Ishikawa (cell line): Measurements from ENCODE around the gene ALPP.

Experiments used
- CREB1 ChIP-seq: IDR thresholded peaks from 2 replicates; pipeline ENCODE4 v1.6.1; 2012; ENCODE audit warnings: low read depth
- EP300 ChIP-seq: IDR thresholded peaks from 2 replicates; pipeline ENCODE4 v1.6.1; 2012; ENCODE audit warnings: borderline replicate concordance
- FOXM1 ChIP-seq: IDR thresholded peaks from 2 replicates; pipeline ENCODE4 v1.6.1; 2012; ENCODE audit warnings: low read depth, borderline replicate concordance
- NFIC ChIP-seq: IDR thresholded peaks from 2 replicates; pipeline ENCODE4 v1.6.1; 2012
- RAD21 ChIP-seq: IDR thresholded peaks from 2 replicates; pipeline ENCODE4 v1.6.1; 2012; ENCODE audit warnings: low read depth
- TAF1 ChIP-seq: IDR thresholded peaks from 2 replicates; pipeline ENCODE4 v1.6.1; 2012; ENCODE audit warnings: low read depth, mild to moderate bottlenecking
- TEAD4 ChIP-seq: IDR thresholded peaks from 2 replicates; pipeline ENCODE4 v1.6.1; 2012
- YY1 ChIP-seq: IDR thresholded peaks from 2 replicates; pipeline ENCODE4 v1.6.1; 2012; ENCODE audit warnings: low read depth
- TF ChIP-seq, protein P1 (sequence below): IDR thresholded peaks from 2 replicates; pipeline ENCODE4 v1.6.1; 2012
- TF ChIP-seq, protein P2 (sequence below): IDR thresholded peaks from 2 replicates; pipeline ENCODE4 v1.6.1; 2012
- TF ChIP-seq, protein P3 (sequence below): IDR thresholded peaks from 2 replicates; pipeline ENCODE4 v1.6.1; 2012; ENCODE audit warnings: low read depth, mild to moderate bottlenecking

DNA sequence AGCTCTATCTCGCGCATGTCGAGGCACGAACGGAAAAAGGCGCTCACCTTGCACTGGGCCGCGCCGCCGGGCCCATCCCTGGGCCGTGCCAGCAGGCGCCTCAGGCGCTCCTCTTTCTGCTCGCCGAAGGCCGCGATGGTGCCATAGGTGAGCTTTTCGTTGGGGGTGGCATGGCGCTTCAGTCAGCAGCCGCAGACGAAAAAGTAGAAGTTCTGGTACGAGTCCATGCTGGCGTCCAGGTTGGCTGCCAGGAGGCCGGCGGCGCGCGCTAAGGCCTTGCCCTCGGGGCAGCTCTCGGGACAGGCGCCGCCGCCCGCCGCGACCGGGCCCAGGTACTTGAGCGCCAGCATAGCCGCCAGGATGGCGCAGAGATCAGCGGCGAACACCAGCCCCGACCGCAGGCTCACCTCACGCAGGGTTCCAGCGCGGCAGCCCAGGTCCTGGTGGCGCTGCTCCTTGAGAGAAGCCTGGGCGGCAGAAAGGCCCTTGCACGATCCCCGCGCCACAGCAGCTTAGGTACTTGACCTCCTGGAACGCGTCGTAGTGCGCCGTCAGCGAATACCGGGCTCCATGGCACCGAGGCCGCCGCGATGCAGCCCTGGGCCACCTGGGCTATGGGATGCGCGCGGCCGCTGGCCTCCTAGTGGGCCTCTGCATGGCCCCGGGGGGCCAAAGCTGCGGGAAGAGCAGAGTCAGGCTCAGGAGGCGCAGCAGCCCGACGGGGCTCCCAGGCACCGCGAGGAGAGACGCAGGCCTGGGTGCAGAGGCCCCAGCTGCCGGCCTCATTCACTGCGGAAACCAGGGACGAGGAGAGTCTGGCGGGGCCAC is 40.9 kb downstream of the ALPP start:
- TF ChIP-seq RAD21 (no peak), FOXM1 (no peak), NFIC (no peak), YY1 (no peak), CREB1 (no peak), EP300 (no peak), TEAD4 (no peak), TAF1 (no peak)
- TF ChIP-seq, protein P1, sequence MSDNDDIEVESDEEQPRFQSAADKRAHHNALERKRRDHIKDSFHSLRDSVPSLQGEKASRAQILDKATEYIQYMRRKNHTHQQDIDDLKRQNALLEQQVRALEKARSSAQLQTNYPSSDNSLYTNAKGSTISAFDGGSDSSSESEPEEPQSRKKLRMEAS = no peak
- TF ChIP-seq, protein P2, sequence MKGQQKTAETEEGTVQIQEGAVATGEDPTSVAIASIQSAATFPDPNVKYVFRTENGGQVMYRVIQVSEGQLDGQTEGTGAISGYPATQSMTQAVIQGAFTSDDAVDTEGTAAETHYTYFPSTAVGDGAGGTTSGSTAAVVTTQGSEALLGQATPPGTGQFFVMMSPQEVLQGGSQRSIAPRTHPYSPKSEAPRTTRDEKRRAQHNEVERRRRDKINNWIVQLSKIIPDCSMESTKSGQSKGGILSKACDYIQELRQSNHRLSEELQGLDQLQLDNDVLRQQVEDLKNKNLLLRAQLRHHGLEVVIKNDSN = no peak
- TF ChIP-seq, protein P3, sequence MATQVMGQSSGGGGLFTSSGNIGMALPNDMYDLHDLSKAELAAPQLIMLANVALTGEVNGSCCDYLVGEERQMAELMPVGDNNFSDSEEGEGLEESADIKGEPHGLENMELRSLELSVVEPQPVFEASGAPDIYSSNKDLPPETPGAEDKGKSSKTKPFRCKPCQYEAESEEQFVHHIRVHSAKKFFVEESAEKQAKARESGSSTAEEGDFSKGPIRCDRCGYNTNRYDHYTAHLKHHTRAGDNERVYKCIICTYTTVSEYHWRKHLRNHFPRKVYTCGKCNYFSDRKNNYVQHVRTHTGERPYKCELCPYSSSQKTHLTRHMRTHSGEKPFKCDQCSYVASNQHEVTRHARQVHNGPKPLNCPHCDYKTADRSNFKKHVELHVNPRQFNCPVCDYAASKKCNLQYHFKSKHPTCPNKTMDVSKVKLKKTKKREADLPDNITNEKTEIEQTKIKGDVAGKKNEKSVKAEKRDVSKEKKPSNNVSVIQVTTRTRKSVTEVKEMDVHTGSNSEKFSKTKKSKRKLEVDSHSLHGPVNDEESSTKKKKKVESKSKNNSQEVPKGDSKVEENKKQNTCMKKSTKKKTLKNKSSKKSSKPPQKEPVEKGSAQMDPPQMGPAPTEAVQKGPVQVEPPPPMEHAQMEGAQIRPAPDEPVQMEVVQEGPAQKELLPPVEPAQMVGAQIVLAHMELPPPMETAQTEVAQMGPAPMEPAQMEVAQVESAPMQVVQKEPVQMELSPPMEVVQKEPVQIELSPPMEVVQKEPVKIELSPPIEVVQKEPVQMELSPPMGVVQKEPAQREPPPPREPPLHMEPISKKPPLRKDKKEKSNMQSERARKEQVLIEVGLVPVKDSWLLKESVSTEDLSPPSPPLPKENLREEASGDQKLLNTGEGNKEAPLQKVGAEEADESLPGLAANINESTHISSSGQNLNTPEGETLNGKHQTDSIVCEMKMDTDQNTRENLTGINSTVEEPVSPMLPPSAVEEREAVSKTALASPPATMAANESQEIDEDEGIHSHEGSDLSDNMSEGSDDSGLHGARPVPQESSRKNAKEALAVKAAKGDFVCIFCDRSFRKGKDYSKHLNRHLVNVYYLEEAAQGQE = no peak
